GM10847 (cell line): ENCODE measurements around the gene HCAR1.

Source experiments
- POLR2A ChIP-seq: IDR thresholded peaks from 2 replicates; pipeline ENCODE4 v1.6.1; 2011; ENCODE audit not compliant: insufficient read length; ENCODE audit errors: extremely low read depth

Gene HCAR1

GRCh38 chr12:122730215-122731014, at the start of gene HCAR1:
TSS of gene HCAR1 (minus strand) at chr12:122730844. CDS start at chr12:122730339, 505 bp downstream.
- no peak for TF ChIP-seq POLR2A

DNA sequence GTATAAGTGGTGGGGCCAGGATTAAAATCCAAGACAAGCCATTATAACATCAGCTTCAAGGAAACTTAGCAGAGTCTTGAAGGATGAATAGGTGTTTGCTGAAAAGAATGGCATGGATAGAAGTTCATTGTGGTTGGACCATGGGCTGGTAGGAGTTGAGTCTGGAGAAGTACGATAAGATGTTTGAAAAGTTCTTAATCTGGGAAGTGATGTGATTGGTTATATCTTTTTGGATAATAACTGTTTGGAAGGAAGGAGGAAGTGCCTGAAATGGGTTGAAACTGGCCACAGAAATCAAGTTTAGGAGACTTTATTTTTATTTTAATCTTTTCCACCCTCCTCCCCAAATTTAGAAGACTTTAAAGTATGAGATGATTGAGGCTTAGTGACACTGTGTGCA, 26.9 kb upstream of the HCAR1 start:
- TF ChIP-seq POLR2A = no peak

DNA sequence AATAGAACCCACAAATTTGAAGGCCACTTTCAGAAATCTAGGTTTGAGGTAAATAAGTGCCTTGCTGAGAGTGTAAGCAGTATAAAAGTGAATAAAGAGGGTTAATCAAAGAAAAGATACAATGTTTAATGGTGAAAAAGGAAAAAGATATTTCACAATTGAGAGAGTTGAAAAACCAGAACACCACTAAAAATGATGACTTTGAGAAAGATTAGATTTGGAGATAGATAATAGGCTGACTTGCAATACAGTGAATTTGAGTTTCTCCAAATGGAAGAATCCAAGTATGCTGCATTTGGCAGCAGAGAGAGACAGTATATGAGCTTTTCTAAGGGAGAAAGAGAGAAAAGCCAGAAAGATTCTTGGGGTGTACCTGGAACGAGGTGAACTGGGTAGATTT, 24.1 kb upstream of the HCAR1 start:
- no peak for TF ChIP-seq POLR2A

DNA sequence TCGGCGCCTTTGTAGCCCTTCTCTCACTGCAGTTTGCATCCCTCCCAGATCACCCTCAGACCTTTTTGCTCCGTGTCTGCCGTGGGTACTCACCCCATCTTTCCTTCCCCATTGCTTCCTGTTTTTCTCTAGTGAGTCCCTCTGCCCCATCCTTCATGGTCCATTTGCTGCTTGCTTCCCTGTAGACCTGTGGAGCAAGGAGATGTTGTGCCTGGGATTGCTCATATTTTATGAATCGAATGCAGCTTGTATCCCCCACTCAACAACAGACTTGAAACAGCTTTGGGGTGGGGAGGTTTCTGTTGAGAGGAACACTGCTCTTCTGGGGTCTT, 22.6 kb upstream of the HCAR1 start:
- no peak for TF ChIP-seq POLR2A

DNA sequence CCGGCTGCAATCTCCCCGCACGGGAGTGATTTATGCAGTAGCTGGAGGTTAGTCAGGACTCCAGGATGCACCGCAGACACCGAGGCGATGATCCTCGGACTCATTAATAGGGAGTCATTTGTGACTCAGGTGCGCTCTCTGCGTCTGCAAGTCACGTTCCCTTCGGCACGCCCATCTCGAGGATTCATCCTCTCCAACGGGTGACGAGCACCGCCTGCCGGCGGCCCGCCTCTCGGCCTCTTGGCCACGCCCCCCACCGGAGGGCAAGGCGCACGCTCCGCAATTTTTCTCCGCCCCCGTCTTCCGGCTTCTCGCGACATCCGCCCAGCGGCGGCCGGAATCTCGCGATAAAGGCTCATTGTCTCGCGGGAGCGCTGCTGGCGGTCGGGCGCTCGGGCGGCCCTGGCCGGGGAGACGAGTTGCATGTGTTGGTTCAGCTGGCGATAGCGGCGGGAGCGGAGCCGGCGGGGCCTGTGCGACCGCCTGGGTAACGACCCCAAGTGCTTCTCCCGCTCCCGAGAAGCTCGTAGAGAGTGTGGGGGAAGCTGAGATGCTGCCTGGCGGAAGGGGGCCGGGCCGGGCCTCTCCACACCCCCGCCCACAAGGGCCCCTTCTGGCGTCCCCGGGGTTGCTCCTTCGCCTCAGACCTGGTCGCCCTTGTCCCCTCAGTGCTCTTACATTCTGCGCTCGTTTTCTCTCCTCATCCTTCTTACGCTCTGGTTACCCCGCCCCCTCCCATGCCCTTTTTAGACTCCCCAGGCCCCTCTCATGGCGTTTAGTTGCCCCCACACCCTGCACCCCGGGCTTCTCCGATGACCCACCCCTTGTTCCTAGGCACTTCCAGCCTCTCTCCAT, 22.0 kb upstream of the HCAR1 start, which contains the start of gene DENR:
DENR (plus strand) TSS at position 361 of the 855 bp plus-strand sequence. CDS start 878 bp downstream, outside the sequence.
- TF ChIP-seq POLR2A = peak; percentile 90

DNA sequence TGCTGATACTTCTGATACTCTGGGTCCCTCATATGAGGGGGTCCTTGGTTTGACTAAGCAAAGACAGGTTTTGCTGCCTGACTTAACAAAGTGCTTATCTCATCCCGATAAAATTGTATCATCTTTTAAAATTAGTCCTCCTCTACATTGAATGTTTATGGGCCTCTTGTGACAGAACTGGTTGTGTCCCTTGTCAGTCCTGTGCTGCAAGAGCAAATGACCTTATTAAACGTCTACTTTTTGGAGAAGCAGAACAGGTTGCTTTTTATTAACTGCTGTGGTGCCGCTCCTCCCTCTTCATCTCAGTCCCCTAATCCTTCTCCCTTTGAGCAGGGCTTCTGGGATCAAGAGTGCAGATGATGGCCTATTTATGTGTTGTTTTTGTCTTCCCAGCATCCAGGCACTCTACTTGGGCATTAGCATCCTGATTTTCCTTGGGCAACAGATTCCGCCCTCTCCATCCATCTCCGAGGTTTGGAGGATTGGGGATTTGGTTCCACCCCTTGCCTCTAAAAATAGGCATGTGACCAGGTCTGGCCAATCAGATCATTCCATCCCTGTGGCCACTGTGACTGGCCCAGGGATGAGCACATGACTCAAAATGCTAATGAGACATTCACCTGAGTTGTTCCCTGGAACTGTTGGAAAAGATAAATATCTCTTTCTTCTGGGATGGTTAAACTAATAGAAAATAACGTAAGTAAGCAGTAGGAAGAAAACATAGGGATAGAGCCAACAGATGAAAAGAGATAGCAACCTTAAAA, 19.1 kb upstream of the HCAR1 start:
- TF ChIP-seq POLR2A = no peak

DNA sequence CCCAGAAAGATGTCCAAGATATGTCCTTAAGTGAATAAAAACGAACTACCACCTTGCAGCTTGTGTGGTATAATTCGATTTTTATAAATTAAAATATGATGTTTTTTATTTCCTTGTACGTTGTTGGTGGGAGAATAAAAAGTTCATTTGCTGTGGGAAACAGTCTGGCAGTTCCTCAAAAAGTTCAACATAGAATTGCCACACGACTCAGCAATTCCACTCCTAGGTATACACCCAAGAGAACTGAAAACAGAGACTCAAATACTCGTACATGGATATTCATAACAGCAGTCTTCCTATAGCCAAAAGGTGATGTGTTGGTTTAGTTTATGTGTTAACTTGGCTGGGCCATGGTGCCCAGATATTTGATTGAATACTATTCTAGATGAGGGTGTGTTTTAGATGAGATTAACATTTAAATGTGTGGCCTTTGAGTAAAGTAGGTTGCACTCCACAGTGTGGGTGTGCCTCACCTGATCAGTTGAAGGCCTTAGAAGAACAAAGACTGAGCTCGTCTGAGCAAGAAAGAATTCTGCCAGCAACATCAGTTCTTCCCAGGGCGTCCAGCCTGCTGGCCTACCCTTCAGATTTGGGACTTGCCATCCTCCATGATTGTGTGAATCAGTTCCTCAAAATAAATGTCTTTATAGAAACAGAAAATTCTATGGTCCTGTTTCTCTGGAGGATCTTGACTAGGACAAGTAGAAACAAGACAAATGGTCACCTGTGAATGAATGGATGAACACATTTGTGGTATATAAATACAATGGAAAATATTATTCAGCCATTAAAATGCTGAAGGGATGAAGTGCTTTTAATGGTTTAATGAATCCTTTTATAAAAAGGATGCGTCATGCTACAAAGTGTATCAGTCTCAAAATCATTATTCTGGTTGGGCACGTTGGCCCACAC, 16.8 kb upstream of the HCAR1 start:
- TF ChIP-seq POLR2A = no peak

- TF ChIP-seq POLR2A = no peak
Measured at GRCh38 chr12:122743895-122744525, 13.4 kb upstream of the HCAR1 start.

DNA sequence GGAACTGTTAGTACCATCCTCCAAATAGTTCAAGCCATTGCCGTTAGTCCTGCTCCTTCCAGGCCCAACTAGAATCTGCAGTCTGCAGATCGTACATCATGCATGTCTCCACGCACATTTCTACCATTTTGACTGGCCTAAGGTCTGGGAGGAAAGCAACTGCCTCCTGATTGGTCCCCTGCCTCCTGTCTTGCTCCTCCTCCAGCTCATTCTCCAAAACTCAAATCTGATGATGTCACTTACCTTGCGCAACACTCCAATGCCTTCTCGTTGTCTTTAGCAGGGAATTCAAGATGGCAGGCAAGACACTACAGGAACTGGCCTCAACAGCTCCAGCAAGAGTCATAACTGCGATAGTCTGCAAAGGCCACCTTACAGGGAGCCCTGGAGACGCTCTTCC, 9.7 kb upstream of the HCAR1 start:
- no peak for TF ChIP-seq POLR2A

DNA sequence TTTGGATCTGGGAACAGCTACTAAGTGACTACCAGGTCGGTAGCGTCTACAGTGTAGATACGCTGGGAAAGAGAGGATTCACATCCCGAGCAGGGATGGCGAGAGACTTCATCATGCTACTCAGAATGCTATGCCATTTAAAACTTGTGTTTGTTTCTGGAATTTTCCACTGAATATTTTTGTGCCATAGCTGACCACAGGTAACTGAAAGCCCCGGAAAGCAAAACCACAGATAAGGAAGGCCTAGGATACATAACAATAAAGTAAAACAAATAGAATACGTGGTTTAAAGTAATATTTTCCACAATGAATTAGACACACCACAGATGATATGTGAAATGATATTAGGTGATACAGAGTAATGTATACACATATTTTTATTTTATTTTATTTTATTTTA, 7.9 kb upstream of the HCAR1 start:
- no peak for TF ChIP-seq POLR2A

DNA sequence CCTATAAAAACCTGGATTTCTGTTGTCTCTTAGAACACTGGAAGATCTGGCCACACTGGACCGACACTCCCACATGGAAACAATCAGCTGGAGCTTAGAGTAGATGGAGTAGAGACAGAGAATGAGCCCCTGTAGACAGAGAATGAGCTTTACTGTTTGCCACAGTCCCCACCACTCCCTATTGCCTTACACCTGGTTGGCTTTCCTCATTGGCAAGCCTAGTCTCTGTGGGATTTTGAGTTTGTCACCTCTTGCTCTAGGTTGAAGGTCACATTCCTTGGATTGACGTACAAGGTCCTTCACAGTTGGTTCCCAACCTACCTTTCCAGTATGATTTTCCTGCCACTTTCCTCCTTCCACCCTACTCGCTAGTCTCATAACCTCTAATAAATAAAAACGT, 2.0 kb upstream of the HCAR1 start:
- no peak for TF ChIP-seq POLR2A

DNA sequence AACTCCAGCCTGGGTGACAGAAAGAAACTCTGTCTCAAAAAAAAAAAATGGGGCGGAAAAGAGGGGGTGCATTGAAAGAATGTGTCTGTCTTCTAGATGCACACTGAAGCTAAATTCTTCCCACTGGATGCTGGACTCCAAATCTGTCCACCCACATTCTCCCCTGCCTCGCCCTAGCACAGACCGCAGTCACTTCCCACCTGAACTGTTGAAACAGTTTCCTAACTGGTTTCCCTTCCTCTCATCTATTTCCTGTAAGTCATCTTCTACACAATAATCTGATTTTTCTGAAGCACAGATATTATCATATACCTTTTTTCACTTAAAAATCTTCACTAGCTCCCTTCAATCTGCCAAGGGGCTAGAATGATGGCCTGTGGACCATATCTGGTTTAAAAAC, 1.5 kb upstream of the HCAR1 start:
- TF ChIP-seq POLR2A = no peak

DNA sequence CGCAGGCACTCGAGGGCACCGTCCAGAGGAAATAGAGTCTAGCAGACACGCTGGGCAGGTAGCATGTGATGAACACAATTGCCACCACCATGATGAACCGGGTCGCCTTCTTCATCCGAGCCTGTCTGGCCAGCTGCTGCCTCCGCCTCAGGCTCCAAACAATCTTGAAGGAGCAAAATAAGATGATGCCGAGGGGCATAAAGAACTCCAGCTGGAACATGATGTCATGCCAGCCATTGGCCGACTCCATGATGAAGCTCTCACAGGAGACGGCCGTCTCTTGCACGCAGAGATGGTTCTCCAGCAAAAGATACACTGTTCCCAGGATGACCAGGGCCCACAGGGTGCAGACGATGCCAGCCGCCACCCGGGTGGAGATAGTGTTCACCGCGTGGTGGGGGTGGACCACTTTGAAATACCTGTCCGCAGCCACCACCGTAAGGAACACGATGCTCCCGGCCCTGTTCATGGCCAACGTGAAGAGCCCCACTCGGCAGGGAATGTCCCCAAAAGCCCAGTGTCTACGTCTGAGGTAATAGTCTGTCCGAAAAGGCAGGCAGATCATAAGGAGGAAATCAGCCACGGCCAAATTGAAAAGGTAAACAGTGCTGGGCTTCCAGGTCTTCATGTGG, 945 bp downstream of the HCAR1 start:
- no peak for TF ChIP-seq POLR2A
